ENCODE measurements around the gene FAM240A. TPM values are rescaled to one million over a fixed set of nuclear protein-coding genes. Genes with fewer than 3 reads are reported as not detected.
"Not testable (repeated sequence)": the region's sequence is repeated elsewhere in the genome, so short reads cannot be mapped to it uniquely, and the experiment has no call there.

The FAM240A gene
- total RNA-seq, 1 donor from 2014 or later, result not detected

DNA sequence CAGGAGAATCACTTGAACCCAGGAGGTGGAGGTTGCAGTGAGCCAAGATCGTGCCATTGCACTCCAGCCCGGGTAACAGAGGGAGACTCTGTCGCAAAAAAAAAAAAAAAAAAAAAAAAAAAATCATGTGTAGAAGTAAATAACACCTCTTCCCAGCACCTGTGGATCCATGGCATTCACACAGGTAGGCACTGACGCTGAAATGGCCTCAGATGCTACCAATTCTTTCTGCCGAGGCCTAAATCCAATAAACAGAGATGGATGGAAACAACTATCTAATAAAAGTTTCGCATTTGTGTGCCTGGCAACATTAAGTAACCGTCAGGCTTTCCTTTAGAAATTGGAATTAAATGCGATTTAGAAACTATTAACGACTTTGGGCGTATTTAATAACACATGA lies 35.9 kb upstream of the FAM240A start:
- Histone ChIP-seq H3K27ac (no peak overlapping the region), H3K9me3 (no peaks in the 10 kb centered on the region), H3K27me3 (no peaks in the 10 kb centered on the region), H3K36me3 (no peaks in the 10 kb centered on the region), H3K4me3 (no peak overlapping the region), H3K4me1 (peaks cover 8% of the 10 kb centered on the region)
- intact Hi-C loops (cut with DNase I), result no loop called here
- no peak for DNase-seq (ENCODE audit: extremely low spot score in 2 of 2)
- TF ChIP-seq POLR2A (IDR thresholded peaks at IDR 0.05), result no peak
- TF ChIP-seq POLR2AphosphoS5 (IDR thresholded peaks at IDR 0.05; ENCODE audit: insufficient read depth in 1 of 2, low read depth in 1 of 2), result no peak
- TF ChIP-seq, protein P1, sequence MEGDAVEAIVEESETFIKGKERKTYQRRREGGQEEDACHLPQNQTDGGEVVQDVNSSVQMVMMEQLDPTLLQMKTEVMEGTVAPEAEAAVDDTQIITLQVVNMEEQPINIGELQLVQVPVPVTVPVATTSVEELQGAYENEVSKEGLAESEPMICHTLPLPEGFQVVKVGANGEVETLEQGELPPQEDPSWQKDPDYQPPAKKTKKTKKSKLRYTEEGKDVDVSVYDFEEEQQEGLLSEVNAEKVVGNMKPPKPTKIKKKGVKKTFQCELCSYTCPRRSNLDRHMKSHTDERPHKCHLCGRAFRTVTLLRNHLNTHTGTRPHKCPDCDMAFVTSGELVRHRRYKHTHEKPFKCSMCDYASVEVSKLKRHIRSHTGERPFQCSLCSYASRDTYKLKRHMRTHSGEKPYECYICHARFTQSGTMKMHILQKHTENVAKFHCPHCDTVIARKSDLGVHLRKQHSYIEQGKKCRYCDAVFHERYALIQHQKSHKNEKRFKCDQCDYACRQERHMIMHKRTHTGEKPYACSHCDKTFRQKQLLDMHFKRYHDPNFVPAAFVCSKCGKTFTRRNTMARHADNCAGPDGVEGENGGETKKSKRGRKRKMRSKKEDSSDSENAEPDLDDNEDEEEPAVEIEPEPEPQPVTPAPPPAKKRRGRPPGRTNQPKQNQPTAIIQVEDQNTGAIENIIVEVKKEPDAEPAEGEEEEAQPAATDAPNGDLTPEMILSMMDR (IDR thresholded peaks at IDR 0.05), result no peak

DNA sequence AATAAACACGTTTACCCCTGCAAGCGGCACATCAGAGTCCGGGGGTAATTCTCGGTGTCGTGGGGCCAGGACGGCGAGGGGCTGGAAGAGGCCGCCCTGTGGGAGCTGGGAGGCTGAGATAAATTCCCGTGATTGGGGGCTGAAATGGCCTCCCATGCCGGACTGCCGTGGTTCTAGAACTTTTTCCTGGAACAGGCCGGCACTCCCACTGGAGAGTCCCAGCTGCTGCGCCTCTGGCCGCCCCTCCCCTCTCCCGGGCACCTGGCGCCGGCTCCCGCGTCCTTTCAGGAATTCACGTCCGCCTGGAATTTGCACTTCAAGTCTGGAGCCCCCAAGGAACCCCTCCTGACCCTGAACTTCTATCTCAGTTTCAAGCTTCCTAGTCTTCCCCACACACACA lies 35.4 kb upstream of the FAM240A start:
- intact Hi-C loops (cut with DNase I), result no loop called here
- no peak for TF ChIP-seq POLR2A (IDR thresholded peaks at IDR 0.05)
- Histone ChIP-seq H3K27ac (no peak overlapping the region), H3K9me3 (no peaks in the 10 kb centered on the region), H3K4me3 (no peak overlapping the region), H3K4me1 (peaks cover 8% of the 10 kb centered on the region), H3K36me3 (no peaks in the 10 kb centered on the region), H3K27me3 (no peaks in the 10 kb centered on the region)
- DNase-seq (ENCODE audit: extremely low spot score in 2 of 2), result no peak

DNA sequence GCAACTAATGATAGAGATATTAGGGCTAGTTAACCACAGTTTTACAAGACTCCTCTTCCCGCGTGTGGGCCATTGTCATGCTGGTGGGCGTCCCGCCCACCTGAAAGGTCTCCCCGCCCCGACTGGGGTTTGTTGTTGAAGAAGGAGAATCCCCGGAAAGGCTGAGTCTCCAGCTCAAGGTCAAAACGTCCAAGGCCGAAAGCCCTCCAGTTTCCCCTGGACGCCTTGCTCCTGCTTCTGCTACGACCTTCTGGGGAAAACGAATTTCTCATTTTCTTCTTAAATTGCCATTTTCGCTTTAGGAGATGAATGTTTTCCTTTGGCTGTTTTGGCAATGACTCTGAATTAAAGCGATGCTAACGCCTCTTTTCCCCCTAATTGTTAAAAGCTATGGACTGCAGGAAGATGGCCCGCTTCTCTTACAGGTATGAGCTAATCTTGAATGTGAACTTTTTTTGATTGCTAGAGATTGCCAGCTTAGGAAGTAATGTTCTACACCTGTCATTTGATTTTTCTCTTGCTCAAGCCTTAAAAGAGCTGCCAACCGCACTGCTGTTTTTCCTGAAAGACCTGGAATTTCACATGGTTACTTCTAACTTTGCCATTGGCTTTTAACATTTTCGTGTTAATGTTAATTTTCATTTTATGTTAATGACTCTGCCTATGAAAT lies 34.6 kb upstream of the FAM240A start:
- H3K27me3 ChIP-seq; intact Hi-C loops (cut with DNase I): not testable (repeated sequence)

DNA sequence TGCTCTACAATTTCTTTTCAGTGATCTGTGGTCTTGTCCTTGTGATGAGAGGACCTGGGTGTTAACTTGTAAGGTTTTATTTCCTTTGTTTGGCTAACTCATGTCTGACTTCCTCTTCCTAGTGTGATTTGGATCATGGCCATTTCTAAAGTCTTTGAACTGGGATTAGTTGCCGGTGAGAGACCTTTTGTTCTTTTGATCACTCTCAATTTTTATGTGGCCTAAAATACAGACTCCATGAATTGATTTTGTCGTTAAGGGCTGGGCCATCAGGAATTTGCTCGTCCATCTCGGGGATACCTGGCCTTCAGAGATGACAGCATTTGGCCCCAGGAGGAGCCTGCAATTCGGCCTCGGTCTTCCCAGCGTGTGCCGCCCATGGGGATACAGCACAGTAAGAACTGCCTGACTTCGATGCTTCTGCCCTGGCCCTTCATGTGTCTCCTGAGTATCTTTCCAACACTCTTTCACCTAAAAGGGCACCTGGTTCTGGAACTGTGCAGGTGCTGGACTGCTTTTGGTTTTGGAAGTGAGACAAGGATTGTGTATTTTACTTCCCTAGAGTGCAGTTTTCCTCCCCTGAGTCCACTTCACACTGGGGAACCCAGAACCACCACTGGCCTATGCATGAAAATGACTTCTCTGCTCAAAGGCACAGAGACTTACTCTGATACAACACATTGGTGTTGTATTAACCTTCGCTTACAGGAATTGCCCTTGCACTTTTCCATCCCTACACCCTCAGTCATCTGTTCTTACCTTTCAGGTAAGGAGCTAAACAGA lies 33.2 kb upstream of the FAM240A start:
- no peaks in the 10 kb centered on the region for H3K27me3 ChIP-seq
- H3K4me1 ChIP-seq, result peaks cover 8% of the 10 kb centered on the region
- DNase-seq (ENCODE audit: extremely low spot score in 2 of 2), result no peak
- H3K36me3 ChIP-seq, result no peaks in the 10 kb centered on the region
- no peak overlapping the region for H3K4me3 ChIP-seq
- TF ChIP-seq POLR2A (IDR thresholded peaks at IDR 0.05) (no peak), POLR2AphosphoS5 (IDR thresholded peaks at IDR 0.05; ENCODE audit: insufficient read depth in 1 of 2, low read depth in 1 of 2) (no peak)
- TF ChIP-seq, protein P1 (IDR thresholded peaks at IDR 0.05), result no peak
- no peak overlapping the region for H3K27ac ChIP-seq
- intact Hi-C loops (cut with DNase I), result no loop called here
- H3K9me3 ChIP-seq, result no peaks in the 10 kb centered on the region

More for the DNA sequence above, 34.6 kb upstream of the FAM240A start:
- H3K9me3 ChIP-seq; H3K4me1 ChIP-seq; DNase-seq (ENCODE audit: extremely low spot score in 2 of 2); H3K4me3 ChIP-seq; H3K36me3 ChIP-seq; H3K27ac ChIP-seq: not testable (repeated sequence)

- Histone ChIP-seq H3K27ac (no peak overlapping the region), H3K4me1 (peaks cover 8% of the 10 kb centered on the region), H3K9me3 (no peaks in the 10 kb centered on the region), H3K27me3 (no peaks in the 10 kb centered on the region), H3K4me3 (no peak overlapping the region), H3K36me3 (no peaks in the 10 kb centered on the region)
- DNase-seq (ENCODE audit: extremely low spot score in 2 of 2), result no peak
- TF ChIP-seq, protein P1 (IDR thresholded peaks at IDR 0.05), result no peak
- no peak for TF ChIP-seq POLR2A (IDR thresholded peaks at IDR 0.05)
- no peak for TF ChIP-seq POLR2AphosphoS5 (IDR thresholded peaks at IDR 0.05; ENCODE audit: insufficient read depth in 1 of 2, low read depth in 1 of 2)
- intact Hi-C loops (cut with DNase I), result no loop called here
Observed at GRCh38 chr3:46579756-46580286, 32.5 kb upstream of the FAM240A start.

GRCh38 chr3:46580675-46581074 lies 31.6 kb upstream of the FAM240A start:
- DNase-seq (ENCODE audit: extremely low spot score in 2 of 2), result no peak
- intact Hi-C loops (cut with DNase I), result no loop called here
- Histone ChIP-seq H3K9me3 (no peaks in the 10 kb centered on the region), H3K27ac (no peak overlapping the region), H3K4me1 (peaks cover 8% of the 10 kb centered on the region), H3K27me3 (no peaks in the 10 kb centered on the region), H3K36me3 (no peaks in the 10 kb centered on the region), H3K4me3 (no peak overlapping the region)
- no peak for TF ChIP-seq POLR2AphosphoS5 (IDR thresholded peaks at IDR 0.05; ENCODE audit: insufficient read depth in 1 of 2, low read depth in 1 of 2)
- TF ChIP-seq, protein P1 (IDR thresholded peaks at IDR 0.05), result no peak
- no peak for TF ChIP-seq POLR2A (IDR thresholded peaks at IDR 0.05)
